ENCODE measurements around the gene ATP8B3.

ATP8B3 gene

GRCh38 chr19:1851654-1852580 is 39.8 kb upstream of the ATP8B3 start:
- no peak for DNase-seq (ENCODE audit: low read depth)

DNA sequence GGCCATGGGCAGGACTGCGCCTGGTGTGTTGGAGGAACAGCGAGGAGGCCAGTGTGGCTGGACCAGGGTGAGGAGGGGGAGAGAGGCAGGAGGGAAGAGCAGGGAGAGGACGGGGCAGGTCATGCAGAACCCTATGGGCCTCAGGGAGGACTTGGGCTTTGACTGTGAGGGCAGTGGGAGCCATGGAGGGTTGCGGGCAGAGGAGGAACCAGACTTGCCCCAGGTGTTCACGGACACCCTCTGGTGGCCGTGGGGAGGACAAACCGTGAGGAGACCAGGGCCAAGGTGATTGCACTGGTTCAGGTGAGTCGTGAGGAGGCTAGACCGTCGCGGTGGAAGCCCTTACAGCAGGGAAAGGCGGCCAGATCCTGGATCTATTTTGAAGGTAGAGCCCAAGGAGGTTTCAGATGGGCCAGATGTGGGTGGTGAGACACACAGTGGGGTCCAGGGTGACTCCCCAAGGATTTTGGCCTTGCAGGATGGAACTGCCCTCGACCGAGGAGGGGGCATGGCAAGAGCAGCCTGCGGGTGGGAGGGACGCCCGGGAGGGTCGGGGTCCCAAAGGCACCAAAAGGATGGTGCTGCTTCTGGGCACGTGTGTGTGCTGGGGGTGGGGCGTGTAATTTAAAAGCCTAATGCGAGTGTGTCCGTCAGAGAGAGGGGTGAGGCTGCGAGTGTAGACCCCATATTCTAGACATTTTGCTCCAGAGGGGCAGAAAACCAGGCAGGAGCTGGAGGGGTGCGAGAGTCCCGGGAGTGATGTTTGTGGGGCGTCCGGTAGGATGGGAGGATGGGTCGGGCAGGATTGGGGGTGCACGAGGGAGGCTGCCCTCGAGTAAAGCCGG is 39.0 kb upstream of the ATP8B3 start:
- no peak for DNase-seq (ENCODE audit: low read depth)

- no peak for DNase-seq (ENCODE audit: low read depth)
These were observed 37.9 kb upstream of the ATP8B3 start for GRCh38 chr19:1849886-1850398.

GRCh38 chr19:1849132-1849474 is 37.0 kb upstream of the ATP8B3 start:
- no peak for DNase-seq (ENCODE audit: low read depth)

GRCh38 chr19:1848399-1849131 is 36.5 kb upstream of the ATP8B3 start, which contains the start of gene REXO1:
Gene REXO1 (minus strand): TSS chr19:1848483. CDS start chr19:1848358, 125 bp downstream.
- DNase-seq (ENCODE audit: low read depth) = peak; percentile 92

DNA sequence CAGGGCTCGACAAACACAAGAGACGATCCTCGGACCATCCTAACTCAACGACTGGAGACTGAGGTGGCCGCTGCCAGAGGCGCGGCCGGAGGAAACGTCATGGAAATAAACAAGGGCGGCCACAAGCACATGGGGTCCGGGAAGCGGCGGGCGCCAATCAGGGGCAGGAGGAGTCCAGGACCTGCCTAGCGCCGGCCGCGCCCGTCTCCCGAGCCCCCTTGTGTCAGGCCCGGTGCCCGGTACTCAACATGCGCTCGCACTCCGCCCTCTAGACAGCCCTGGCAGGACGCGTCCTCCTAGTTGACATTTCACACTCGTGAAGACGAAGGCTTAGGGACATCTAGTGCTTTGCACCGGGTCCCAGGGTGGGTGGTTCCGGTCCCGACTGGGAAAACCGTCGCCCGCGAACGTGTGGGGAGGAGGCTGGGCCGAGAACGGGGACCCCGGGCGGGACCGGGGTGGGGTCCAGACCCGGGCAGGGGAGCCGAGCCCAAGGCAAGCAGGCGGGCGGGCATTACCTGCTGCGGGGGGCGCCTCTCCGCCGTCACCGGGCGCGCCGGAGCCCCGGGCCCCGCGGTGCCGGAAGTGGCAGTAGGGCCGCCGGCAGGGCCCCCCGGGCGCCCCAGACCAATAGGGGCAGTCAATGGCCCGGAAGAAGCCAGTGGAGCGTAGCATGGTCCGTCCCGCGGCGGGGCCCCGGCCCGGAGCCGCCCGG is 35.8 kb upstream of the ATP8B3 start:
- no peak for DNase-seq (ENCODE audit: low read depth)

- DNase-seq (ENCODE audit: low read depth) = no peak
These were observed 35.2 kb upstream of the ATP8B3 start for GRCh38 chr19:1847348-1847683.

DNA sequence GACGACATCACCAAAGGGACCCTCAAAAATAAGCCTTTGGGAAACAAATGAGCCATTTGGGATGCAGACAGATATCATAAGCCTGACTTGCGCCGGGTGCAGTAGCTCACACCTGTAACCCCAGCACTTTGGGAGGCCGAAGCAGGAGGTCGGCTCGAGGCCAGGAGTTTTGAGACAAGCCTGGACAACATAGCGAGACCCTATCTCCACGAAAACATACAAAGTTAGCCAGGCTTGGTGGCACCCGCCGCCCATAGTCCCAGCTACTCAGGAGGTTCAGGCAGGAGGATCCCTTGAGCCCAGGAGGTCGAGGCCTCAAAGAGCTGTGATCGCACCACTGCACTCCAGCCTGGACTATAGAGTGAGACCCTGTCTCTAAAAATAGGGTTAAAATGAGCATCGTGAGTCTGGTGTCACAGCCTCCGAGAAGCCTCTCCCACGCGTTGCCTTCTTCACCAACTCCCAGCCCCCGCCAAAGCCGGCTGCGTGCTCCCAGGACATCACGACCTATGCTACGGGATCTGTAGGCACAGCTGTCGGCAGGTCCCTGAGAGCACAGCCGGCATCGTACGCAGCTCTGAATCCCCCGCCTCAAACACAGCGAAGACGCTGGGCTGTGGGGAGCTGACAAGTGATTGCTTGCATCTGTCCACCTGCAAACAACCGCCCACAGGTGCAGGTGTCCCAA is 34.6 kb upstream of the ATP8B3 start:
- DNase-seq (ENCODE audit: low read depth) = no peak

DNA sequence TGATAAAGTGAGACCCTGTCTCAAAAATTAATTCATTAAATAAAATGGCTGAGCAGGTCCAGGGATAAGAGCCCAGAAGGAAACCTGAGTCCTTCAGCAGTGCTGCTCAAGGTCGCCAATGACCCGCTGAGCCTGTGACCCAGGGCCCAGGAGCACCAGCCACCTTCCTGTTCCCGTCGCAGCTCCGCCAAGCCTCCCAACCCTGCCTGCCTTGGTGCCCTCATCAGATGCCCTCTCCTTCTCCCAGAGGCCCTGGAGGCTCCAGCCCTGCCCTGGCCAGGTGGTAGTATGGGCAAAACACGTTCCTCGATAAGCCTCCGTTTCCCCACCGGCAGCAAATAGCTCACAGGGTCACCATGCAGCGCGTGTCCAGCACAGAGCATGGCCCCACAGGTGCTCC is 33.6 kb upstream of the ATP8B3 start:
- DNase-seq (ENCODE audit: low read depth) = no peak

DNA sequence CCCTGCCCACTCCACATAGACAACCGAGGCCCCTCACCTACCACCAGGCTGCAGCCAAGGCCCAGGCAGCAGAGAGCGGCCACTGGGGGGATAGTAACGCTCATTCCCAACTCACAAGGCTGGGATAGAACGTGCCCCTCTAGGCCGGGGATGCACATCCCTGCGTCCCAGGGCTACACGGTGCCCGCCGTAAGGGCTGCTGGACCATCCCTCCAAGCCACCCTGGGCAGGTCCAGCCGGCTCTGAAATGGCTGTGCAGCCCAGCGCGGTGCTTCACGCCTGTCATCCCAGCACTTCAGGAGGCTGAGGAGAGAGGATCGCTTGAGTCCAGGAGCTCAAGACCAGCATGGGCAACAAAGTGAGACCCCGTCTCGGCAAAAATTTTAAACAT is 33.0 kb upstream of the ATP8B3 start:
- DNase-seq (ENCODE audit: low read depth) = no peak

- DNase-seq (ENCODE audit: low read depth) = no peak
These were observed 32.5 kb upstream of the ATP8B3 start for GRCh38 chr19:1844513-1845124.

- DNase-seq (ENCODE audit: low read depth) = no peak
These were observed 31.7 kb upstream of the ATP8B3 start for GRCh38 chr19:1843646-1844394.

- no peak for DNase-seq (ENCODE audit: low read depth)
These were observed 31.0 kb upstream of the ATP8B3 start for GRCh38 chr19:1843116-1843515.

- DNase-seq (ENCODE audit: low read depth) = no peak
These were observed 29.3 kb upstream of the ATP8B3 start for GRCh38 chr19:1841209-1841924.

DNA sequence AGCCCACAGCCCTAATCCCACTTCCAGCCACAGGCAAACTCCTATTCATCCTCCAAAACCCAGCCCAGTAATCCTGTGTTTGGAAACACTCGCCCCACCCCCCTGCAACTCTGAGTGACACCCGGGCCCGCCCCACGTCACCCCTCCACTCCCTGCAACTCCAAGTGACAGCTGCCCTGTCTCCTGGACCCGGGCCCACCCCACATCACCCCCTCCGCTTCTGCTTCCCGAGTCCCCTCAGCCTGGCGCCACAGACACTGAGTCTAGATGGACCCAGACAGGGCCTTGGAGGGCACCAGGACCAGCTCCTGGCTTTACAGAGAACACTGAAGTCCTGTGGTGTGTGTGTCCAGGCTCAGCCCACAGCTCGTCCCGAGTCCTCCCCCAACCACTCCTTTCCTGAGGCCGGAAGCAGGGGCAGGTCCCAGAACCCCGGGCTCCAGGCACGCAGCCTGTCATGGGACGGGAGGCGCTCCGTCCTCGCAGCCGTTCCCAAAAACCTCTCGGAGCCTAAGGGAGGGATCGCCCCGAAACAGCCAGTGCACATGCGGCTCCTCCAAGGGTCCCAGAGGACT is 28.6 kb upstream of the ATP8B3 start:
- DNase-seq (ENCODE audit: low read depth) = no peak

GRCh38 chr19:1839658-1840540 is 27.8 kb upstream of the ATP8B3 start:
- DNase-seq (ENCODE audit: low read depth) = no peak

DNA sequence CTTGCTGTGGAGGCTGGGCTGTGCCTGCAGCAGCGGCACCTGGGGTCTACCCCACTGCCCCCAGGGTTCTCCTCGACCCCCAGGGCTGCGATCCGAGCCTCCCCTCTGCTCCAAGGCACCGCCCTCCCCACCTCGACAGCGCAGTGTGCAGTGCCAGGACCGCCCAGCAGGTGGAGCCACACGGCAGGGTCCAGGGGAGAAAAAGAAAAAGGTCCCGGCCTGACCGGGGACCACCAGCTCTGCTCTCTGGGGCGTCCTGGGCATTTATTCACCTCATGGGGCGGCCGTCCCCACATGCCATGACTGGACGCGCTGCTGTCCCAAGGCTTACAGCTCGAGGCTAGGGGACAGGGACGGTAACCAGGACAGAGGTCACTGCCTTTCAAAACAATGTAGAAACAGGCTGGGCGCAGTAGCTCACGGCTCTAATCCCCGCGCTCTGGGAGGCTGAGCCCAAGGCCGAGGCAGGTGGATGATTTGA is 25.6 kb upstream of the ATP8B3 start:
- DNase-seq (ENCODE audit: low read depth) = no peak

DNA sequence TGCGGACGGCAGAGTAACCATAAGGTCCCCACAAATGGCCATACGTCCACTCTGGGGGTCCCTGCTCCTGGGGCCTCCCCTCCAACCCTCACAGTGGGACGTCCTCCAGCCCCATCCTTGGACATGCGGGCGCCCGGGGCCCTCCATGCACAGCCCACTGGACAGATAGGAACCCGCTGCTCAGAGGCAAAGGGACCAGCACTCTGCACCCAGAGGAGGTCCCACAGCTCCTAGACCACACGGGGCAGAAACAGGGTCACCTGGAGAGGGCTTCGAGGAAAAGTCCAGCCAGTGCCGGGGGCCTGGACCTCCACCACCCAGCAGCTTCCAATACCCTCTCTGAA is 25.1 kb upstream of the ATP8B3 start:
- DNase-seq (ENCODE audit: low read depth) = no peak
